DOHH2 (cell line): ENCODE results near the gene GABPB1.

Experiments
- EZH2phosphoT487 ChIP-seq: fragments of 200-600 bp; sonication (generic); IDR thresholded peaks from 2 replicates; pipeline ENCODE4 v1.6.1; 2017; ENCODE audit warnings: borderline replicate concordance, mild to moderate bottlenecking, antibody characterized with exemption, low read length, moderate library complexity, mixed read lengths
- TF ChIP-seq, protein P1 (sequence below): fragments of 200-600 bp; sonication (generic); IDR thresholded peaks from one replicate; pipeline ENCODE4 v1.5.1; 2014; ENCODE audit warnings: antibody characterized with exemption, mild to moderate bottlenecking, low read depth, low read length; ENCODE audit not compliant: poor library complexity, severe bottlenecking

DNA sequence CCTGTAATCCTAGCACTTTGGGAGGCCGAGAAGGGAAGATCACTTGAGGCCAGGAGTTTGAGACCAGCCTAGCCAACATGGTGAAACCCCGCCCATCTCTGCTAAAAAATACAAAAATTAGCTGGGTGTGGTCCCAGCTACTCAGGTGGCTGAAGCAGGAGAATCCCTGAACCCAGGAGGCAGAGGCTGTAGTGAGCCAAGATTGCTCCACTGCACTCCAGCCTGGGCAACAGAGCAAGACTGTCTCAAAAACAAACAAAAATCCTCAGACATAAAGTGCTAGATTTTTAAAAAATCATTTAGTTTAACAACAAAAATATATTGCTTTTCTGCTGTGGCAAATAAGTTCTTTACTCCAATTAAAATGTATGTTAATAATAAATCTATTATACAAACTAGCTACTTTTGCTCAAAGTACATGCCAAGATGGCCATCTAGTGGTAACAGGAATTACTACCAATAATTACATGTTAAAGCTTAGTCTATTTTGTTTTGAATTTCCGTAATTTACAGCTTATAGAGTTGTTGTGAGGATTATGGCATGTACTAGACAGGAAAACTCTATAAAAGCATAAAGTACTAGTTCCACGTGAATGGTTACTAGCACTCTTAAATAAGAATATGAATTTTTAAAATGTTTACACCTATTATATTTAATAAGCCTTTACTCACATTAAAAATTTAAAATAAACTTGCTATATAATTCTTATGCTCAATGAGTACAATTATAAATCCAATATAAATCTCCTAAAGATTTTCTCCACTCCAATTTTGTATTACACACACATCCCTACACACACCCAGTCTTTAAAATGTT, 39.0 kb downstream of the GABPB1 start:
- TF ChIP-seq, protein P1, sequence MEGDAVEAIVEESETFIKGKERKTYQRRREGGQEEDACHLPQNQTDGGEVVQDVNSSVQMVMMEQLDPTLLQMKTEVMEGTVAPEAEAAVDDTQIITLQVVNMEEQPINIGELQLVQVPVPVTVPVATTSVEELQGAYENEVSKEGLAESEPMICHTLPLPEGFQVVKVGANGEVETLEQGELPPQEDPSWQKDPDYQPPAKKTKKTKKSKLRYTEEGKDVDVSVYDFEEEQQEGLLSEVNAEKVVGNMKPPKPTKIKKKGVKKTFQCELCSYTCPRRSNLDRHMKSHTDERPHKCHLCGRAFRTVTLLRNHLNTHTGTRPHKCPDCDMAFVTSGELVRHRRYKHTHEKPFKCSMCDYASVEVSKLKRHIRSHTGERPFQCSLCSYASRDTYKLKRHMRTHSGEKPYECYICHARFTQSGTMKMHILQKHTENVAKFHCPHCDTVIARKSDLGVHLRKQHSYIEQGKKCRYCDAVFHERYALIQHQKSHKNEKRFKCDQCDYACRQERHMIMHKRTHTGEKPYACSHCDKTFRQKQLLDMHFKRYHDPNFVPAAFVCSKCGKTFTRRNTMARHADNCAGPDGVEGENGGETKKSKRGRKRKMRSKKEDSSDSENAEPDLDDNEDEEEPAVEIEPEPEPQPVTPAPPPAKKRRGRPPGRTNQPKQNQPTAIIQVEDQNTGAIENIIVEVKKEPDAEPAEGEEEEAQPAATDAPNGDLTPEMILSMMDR = peak; percentile 47
- no peak for TF ChIP-seq EZH2phosphoT487
